GM19328 (cell line): ENCODE results near the gene UCK1.

Experiments used
- ATAC-seq: cut with Tn5 transposase; IDR thresholded peaks from one replicate; pipeline ENCODE4 v1.9.1; 2021; ENCODE audit warnings: mild to moderate bottlenecking, moderate library complexity; ENCODE audit not compliant: unreplicated experiment

Gene UCK1

GRCh38 chr9:131499254-131499767 is 31.8 kb downstream of the UCK1 start:
- ATAC-seq: no peak

- no peak for ATAC-seq
Observed at GRCh38 chr9:131496844-131497405, 34.1 kb downstream of the UCK1 start.

GRCh38 chr9:131495785-131496184 is 35.3 kb downstream of the UCK1 start:
- ATAC-seq: no peak

GRCh38 chr9:131494296-131494870 is 36.7 kb downstream of the UCK1 start:
- no peak for ATAC-seq

GRCh38 chr9:131492070-131492469 is 39.0 kb downstream of the UCK1 start:
- ATAC-seq: no peak

DNA sequence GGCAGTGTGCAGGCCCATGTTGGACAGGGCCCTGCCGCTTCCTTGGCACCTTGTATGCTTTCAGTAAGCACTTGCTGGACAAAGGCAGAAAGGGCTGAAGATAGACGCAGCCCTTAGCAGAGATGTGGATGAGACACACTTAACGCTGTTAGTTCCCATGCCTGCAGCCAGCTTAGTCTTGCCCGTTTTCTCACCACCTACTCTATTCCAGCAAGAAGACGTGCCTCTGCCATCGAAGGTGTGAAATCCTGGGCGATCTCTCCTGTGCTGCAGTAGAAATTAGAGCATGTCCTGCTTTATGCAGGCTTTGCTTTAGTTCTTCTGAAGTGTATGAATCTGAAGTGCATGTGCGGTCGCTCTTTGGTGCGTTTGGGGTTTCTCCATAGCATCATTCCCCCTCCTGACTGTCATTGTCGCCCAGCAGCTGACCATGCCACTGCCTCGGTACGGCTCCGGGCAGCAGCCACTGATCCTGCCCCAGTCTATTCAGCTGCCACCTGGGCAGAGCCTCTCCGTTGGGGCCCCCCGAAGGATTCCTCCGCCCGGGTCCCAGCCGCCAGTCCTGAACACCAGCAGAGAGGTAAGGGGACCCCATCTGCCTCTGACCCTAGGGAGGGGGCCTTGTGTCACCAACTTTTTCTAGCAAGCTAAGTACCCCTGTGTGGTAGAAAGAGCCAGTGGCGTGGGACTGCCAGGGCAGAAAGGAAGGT is 39.9 kb downstream of the UCK1 start:
- no peak for ATAC-seq

DNA sequence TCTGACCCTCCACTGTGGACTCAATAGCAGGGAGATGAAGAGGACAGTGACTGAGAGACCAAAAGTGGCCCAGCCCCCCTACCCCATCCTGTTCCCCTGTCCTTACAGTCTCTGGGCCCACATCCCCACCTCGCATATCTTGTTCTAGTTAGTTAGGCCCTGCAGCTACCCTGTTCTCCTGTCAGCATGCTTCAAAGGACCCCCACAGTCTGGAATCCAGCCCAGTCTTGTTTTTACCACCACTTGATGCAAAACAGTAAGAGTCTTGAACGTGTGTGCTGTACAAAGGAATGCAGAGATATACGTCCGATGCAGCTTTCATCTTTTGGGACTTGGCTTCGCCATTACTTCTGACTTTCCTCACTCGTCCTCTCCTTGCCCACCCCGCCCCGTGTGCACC is 40.5 kb downstream of the UCK1 start:
- no peak for ATAC-seq

DNA sequence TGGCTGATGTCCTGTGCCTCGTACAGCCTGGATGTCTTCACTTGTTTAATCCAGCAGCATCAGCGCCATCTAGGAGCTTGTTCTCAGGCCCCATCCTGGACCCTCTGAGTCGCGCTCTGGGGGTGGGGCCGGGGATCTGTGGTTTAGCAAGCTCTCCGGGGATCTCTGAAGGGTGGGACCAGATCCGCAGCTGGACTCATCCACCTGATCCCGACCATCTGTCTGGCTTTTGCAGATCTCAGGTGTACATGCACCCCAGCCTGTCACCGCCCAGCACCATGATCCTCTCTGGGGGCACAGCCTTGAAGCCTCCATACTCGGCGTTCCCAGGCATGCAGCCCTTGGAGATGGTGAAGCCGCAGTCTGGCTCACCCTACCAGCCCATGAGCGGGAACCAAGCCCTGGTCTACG is 43.4 kb downstream of the UCK1 start:
- ATAC-seq: no peak

- no peak for ATAC-seq
Observed at GRCh38 chr9:131487001-131487400, 44.1 kb downstream of the UCK1 start.

GRCh38 chr9:131485728-131486422 is 45.2 kb downstream of the UCK1 start:
- no peak for ATAC-seq

DNA sequence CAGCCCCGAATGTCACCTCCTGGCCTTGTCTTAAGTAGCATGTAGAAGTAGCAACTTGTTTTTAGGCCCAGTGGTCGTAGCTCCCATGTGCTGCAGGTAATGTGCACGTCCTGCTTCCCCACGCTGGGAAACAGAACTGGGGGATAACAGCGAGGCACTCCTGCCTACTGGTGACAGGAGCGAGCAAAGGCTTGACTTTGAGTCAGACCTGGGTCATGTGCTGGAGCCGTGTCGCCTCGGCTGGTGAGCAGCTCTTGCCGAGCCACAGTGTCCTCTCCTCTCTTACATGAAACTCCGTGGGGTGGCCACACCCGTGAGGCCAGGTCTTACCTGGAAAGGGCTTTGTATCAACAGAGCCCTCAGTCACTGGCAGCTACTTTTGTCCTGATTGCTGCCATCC is 45.9 kb downstream of the UCK1 start:
- no peak for ATAC-seq

- ATAC-seq: no peak
Observed at GRCh38 chr9:131484560-131485185, 46.4 kb downstream of the UCK1 start.

DNA sequence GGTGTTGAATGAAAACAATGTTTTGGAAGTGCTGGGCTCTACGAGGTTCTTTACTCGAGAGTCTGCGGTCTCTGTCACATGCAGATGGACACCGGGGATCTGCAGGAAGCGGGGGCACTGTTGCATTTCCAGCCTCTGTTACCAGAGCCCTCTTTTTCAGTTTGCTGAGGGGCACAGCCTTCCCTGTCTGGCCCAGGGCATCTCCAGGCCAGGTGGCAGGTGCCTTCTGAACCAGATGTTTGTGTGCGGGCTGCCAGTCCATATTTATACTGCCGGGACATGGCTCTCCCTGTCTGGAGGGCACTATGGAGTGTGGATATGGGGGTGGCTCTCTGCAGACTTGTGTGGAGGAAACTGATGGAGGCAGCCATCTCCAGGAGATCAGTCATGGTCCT is 47.0 kb downstream of the UCK1 start:
- ATAC-seq: no peak

GRCh38 chr9:131483319-131484050 is 47.6 kb downstream of the UCK1 start:
- ATAC-seq: no peak

DNA sequence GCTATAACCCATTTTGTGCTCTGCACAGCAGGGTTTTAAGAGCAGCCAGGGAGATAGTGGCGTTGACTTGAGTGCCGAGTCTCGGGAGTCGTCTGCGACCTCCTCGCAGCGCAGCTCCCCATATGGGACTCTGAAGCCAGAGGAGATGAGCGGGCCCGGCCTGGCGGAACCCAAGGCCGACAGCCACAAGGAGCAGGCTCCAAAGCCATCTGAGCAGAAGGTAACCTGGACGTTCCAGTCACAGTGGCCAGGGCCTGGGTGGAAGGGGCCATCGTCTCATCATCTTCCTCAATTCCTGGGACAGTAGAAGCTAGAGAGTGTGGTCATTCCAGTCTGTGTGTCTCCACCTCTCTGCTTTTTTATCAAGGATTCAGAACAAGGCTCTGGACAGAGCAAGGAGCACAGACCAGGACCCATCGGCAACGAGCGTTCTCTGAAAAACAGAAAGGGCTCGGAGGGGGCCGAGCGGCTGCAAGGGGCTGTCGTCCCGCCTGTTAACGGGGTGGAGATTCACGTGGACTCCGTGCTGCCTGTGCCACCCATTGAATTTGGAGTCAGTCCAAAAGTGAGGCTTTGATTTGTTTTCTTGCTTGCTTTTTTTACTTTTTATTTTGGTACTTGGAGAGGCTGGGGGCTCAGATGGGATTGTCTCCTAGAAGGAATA is 48.6 kb downstream of the UCK1 start:
- no peak for ATAC-seq

DNA sequence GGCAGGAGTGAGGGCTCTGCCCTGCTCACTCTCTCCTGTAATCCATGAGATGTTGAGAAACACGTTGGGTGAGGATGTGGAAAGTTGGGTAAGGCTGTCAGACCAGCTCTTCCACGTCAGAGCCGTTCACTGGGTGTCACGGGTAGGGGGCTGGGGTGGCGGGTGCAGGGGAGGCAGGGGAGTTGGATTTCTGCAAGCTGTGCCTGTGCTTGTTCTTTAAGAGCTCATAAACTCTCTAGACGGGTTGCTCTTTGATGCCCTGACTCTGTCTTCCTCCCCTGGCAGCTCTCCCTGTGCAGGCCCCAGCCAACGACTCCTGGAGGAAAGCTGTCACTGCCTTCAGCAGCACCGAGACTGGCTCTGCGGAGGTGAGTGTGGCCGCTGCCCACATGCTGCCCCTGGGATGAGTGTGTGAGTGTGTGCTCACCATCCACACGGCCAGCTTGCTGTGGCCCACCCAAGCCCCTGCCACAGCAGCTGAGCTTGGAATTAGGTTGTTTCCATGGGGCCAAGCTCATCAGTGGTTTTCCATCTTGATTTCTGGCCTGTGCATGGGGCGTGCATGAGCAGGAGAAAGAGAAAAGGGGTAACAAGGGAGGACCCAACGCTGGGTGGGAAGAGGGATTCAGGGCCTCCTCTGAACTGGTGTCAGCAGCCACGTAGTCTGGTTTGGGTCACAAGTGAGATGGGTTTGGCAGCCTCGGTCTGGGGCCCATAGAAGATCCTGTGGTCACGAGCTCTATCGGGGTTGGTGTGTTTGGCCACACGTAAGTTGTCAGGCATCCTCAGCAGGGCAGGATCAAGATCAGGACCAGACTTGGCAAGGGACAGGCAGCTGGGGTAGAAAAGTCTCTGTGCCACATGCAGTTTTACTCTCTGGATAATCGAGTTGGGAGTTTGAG is 49.4 kb downstream of the UCK1 start:
- no peak for ATAC-seq

GRCh38 chr9:131480258-131480657 is 50.8 kb downstream of the UCK1 start:
- no peak for ATAC-seq

DNA sequence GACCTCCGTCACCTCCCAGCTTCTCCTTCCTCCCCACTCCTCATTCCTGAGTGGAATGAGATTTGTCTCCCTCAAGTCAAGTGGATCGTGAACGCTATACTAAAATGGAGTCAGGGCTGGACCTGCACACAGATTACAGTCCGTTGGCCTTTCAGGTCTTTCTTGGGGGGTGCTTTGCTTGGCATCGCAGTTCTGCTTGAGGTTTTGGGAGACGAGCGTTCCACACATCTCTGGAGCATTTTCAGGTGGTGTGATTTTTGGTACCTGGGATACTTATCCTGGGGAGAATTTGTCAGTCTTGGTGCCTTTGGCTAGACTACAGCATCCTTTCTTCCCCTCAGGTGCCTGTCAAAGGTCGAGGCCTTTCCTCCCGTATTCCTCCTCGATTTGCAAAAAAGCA is 52.2 kb downstream of the UCK1 start:
- ATAC-seq: no peak

DNA sequence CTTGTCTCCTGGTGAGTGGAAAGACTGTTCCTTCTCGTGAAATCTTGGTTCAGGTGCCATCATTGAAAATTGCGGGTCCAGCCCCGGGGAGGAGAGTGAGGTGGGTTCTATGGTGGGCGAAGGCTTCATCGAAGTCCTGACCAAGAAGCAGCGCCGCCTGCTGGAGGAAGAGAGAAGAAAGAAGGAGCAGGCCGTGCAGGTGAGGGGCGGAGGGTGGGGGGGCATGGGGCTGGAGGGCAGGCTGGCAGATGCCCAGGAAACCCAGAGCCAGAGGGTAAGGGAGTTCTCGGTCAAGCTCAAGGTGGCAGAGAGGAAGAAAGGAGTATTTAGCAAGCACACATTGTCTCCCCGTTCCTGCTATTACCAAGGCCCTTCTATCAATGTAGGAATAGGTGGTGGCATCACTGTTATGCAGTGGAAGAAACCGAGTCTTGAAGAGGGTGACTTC is 52.6 kb downstream of the UCK1 start:
- no peak for ATAC-seq
